ENCODE data around the gene HBS1L. TPM values are rescaled to one million over a fixed set of nuclear protein-coding genes. Genes with fewer than 3 reads are reported as not detected.

The HBS1L gene
- total and polyA plus RNA-seq, 10 of the 15 experiments (the other 5 are each of a cell fraction or from before 2014, with no cell fraction given) = 58.7 to 142 (median 78.8) TPM

- TF ChIP-seq, protein P1, sequence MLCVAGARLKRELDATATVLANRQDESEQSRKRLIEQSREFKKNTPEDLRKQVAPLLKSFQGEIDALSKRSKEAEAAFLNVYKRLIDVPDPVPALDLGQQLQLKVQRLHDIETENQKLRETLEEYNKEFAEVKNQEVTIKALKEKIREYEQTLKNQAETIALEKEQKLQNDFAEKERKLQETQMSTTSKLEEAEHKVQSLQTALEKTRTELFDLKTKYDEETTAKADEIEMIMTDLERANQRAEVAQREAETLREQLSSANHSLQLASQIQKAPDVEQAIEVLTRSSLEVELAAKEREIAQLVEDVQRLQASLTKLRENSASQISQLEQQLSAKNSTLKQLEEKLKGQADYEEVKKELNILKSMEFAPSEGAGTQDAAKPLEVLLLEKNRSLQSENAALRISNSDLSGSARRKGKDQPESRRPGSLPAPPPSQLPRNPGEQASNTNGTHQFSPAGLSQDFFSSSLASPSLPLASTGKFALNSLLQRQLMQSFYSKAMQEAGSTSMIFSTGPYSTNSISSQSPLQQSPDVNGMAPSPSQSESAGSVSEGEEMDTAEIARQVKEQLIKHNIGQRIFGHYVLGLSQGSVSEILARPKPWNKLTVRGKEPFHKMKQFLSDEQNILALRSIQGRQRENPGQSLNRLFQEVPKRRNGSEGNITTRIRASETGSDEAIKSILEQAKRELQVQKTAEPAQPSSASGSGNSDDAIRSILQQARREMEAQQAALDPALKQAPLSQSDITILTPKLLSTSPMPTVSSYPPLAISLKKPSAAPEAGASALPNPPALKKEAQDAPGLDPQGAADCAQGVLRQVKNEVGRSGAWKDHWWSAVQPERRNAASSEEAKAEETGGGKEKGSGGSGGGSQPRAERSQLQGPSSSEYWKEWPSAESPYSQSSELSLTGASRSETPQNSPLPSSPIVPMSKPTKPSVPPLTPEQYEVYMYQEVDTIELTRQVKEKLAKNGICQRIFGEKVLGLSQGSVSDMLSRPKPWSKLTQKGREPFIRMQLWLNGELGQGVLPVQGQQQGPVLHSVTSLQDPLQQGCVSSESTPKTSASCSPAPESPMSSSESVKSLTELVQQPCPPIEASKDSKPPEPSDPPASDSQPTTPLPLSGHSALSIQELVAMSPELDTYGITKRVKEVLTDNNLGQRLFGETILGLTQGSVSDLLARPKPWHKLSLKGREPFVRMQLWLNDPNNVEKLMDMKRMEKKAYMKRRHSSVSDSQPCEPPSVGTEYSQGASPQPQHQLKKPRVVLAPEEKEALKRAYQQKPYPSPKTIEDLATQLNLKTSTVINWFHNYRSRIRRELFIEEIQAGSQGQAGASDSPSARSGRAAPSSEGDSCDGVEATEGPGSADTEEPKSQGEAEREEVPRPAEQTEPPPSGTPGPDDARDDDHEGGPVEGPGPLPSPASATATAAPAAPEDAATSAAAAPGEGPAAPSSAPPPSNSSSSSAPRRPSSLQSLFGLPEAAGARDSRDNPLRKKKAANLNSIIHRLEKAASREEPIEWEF (IDR thresholded peaks at IDR 0.05; ENCODE audit: insufficient replicate concordance, low read depth, low read length) = no peak
- no peak for TF ChIP-seq EGR1 (IDR thresholded peaks at IDR 0.05; ENCODE audit: borderline replicate concordance in 1 of 2, low read depth in 2 of 2, low read length in 2 of 2)
- TF ChIP-seq, protein P2, sequence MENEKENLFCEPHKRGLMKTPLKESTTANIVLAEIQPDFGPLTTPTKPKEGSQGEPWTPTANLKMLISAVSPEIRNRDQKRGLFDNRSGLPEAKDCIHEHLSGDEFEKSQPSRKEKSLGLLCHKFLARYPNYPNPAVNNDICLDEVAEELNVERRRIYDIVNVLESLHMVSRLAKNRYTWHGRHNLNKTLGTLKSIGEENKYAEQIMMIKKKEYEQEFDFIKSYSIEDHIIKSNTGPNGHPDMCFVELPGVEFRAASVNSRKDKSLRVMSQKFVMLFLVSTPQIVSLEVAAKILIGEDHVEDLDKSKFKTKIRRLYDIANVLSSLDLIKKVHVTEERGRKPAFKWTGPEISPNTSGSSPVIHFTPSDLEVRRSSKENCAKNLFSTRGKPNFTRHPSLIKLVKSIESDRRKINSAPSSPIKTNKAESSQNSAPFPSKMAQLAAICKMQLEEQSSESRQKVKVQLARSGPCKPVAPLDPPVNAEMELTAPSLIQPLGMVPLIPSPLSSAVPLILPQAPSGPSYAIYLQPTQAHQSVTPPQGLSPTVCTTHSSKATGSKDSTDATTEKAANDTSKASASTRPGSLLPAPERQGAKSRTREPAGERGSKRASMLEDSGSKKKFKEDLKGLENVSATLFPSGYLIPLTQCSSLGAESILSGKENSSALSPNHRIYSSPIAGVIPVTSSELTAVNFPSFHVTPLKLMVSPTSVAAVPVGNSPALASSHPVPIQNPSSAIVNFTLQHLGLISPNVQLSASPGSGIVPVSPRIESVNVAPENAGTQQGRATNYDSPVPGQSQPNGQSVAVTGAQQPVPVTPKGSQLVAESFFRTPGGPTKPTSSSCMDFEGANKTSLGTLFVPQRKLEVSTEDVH (IDR thresholded peaks at IDR 0.05; ENCODE audit: low read depth, partially characterized antibody) = no peak
- peak; percentile 76; the same call in 1 of the 2 replicates for TF ChIP-seq ZNF384 (IDR thresholded peaks at IDR 0.05; ENCODE audit: borderline replicate concordance, low read depth, low read length)
- no peak for TF ChIP-seq SUPT20H (IDR thresholded peaks at IDR 0.05; ENCODE audit: borderline replicate concordance, control insufficient read depth, low read depth, low read length)
- no peak for TF ChIP-seq CBX5 (IDR thresholded peaks at IDR 0.05; ENCODE audit: low read depth)
- no peak for TF ChIP-seq NFYB (IDR thresholded peaks at IDR 0.05; ENCODE audit: insufficient read depth, low read depth, low read length)
- peak; percentile 11; the same call in 1 of the 2 replicates for TF ChIP-seq DPF2 (IDR thresholded peaks at IDR 0.05)
- TF ChIP-seq, protein P3, sequence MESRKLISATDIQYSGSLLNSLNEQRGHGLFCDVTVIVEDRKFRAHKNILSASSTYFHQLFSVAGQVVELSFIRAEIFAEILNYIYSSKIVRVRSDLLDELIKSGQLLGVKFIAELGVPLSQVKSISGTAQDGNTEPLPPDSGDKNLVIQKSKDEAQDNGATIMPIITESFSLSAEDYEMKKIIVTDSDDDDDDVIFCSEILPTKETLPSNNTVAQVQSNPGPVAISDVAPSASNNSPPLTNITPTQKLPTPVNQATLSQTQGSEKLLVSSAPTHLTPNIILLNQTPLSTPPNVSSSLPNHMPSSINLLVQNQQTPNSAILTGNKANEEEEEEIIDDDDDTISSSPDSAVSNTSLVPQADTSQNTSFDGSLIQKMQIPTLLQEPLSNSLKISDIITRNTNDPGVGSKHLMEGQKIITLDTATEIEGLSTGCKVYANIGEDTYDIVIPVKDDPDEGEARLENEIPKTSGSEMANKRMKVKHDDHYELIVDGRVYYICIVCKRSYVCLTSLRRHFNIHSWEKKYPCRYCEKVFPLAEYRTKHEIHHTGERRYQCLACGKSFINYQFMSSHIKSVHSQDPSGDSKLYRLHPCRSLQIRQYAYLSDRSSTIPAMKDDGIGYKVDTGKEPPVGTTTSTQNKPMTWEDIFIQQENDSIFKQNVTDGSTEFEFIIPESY (IDR thresholded peaks at IDR 0.05) = no peak
- no peak for TF ChIP-seq CHD4 (IDR thresholded peaks at IDR 0.05)
- TF ChIP-seq, protein P4, sequence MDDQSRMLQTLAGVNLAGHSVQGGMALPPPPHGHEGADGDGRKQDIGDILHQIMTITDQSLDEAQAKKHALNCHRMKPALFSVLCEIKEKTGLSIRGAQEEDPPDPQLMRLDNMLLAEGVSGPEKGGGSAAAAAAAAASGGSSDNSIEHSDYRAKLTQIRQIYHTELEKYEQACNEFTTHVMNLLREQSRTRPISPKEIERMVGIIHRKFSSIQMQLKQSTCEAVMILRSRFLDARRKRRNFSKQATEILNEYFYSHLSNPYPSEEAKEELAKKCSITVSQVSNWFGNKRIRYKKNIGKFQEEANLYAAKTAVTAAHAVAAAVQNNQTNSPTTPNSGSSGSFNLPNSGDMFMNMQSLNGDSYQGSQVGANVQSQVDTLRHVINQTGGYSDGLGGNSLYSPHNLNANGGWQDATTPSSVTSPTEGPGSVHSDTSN (IDR thresholded peaks at IDR 0.05; ENCODE audit: insufficient replicate concordance, low read depth, low read length) = no peak
- peak; percentile 49 to 52; a peak in 2 of 4 replicates for TF ChIP-seq BHLHE40 (IDR thresholded peaks at IDR 0.05; ENCODE audit: borderline replicate concordance in 1 of 2, low read depth in 2 of 2, low read length in 1 of 2)
- no peak for TF ChIP-seq JUNB (IDR thresholded peaks at IDR 0.05)
- no peak for TF ChIP-seq NBN (IDR thresholded peaks at IDR 0.05)
- no peak for TF ChIP-seq BRCA1 (IDR thresholded peaks at IDR 0.05; ENCODE audit: low read depth, low read length)
- no peak for TF ChIP-seq POLR2AphosphoS5 (IDR thresholded peaks at IDR 0.05; ENCODE audit: low read length)
- no peak for TF ChIP-seq TCF7 (IDR thresholded peaks at IDR 0.05; ENCODE audit: borderline replicate concordance)
- TF ChIP-seq LARP7 (IDR thresholded peaks at IDR 0.05) = no peak
- TF ChIP-seq SP1 (IDR thresholded peaks at IDR 0.05; ENCODE audit: low read depth, low read length) = no peak
- TF ChIP-seq MEF2A (IDR thresholded peaks at IDR 0.05; ENCODE audit: insufficient read depth, low read depth, low read length) = 0 out of 2 replicates have a peak, but pooled peaks have one; percentile 12
Measured at GRCh38 chr6:135087803-135088202, 33.2 kb upstream of the HBS1L start (continued).

All from GM12878 (cell line).